ACHN (cell line): Measurements from ENCODE around the gene HERC4.

Experiments used
- DNase-seq: peaks from one replicate; pipeline ENCODE4 v3.0.0-alpha.2; 2015
- in situ Hi-C: cut with HindIII; loops from 2 replicates; pipeline ENCODE4 v1.10.0; 2017; ENCODE audit warnings: low sequenced_read_pairs, low pct_ligation_motif_present, low pct_unique_long_range_greater_than_20kb

The HERC4 gene

GRCh38 chr10:68074775-68075549 lies at the start of gene HERC4:
HERC4 (minus strand) TSS chr10:68075283; CDS start chr10:68073108, 2,175 bp downstream.
- DNase-seq = peak; percentile 96
- in situ Hi-C loops = loop anchor here (25.0 kb wide), 1 partner anchor 112 kb away; no protein-coding TSS in a partner anchor

GRCh38 chr10:68124718-68125117 lies 49.6 kb upstream of the HERC4 start:
- in situ Hi-C loops = no loop called here
- DNase-seq = no peak

- DNase-seq = no peak
- in situ Hi-C loops = no loop called here
Measured at GRCh38 chr10:68121852-68122251, 46.8 kb upstream of the HERC4 start.

GRCh38 chr10:68121020-68121743 lies 46.1 kb upstream of the HERC4 start:
- in situ Hi-C loops = no loop called here
- DNase-seq = no peak

GRCh38 chr10:68118657-68119056 lies 43.6 kb upstream of the HERC4 start:
- DNase-seq = no peak
- in situ Hi-C loops = no loop called here

- in situ Hi-C loops = no loop called here
- DNase-seq = no peak
Measured at GRCh38 chr10:68112837-68113236, 37.8 kb upstream of the HERC4 start.

GRCh38 chr10:68111584-68111983 lies 36.5 kb upstream of the HERC4 start:
- DNase-seq = no peak
- in situ Hi-C loops = no loop called here

- in situ Hi-C loops = no loop called here
Measured at GRCh38 chr10:68110027-68110426, 34.9 kb upstream of the HERC4 start.

GRCh38 chr10:68109331-68109730 lies 34.2 kb upstream of the HERC4 start, which contains the start of gene MYPN:
MYPN (plus strand) TSS chr10:68109488; CDS start chr10:68121439, 11,951 bp downstream.
- DNase-seq = no peak
- in situ Hi-C loops = no loop called here

More at GRCh38 chr10:68110027-68110426, 34.9 kb upstream of the HERC4 start:
- no peak for DNase-seq

- in situ Hi-C loops = no loop called here
- DNase-seq = no peak
Measured at GRCh38 chr10:68108653-68109052, 33.6 kb upstream of the HERC4 start.

- in situ Hi-C loops = no loop called here
Measured at GRCh38 chr10:68108051-68108450, 33.0 kb upstream of the HERC4 start.

GRCh38 chr10:68107651-68108050 lies 32.6 kb upstream of the HERC4 start:
- in situ Hi-C loops = no loop called here
- DNase-seq = no peak

More at GRCh38 chr10:68108051-68108450, 33.0 kb upstream of the HERC4 start:
- DNase-seq = no peak

- no peak for DNase-seq
- in situ Hi-C loops = no loop called here
Measured at GRCh38 chr10:68106656-68107055, 31.6 kb upstream of the HERC4 start.

- DNase-seq = no peak
- in situ Hi-C loops = no loop called here
Measured at GRCh38 chr10:68105820-68106219, 30.7 kb upstream of the HERC4 start.

- no peak for DNase-seq
- in situ Hi-C loops = no loop called here
Measured at GRCh38 chr10:68103901-68104300, 28.8 kb upstream of the HERC4 start.

GRCh38 chr10:68103261-68103878 lies 28.3 kb upstream of the HERC4 start:
- in situ Hi-C loops = no loop called here
- no peak for DNase-seq

GRCh38 chr10:68101066-68101465 lies 26.0 kb upstream of the HERC4 start:
- DNase-seq = no peak
- in situ Hi-C loops = no loop called here

- no peak for DNase-seq
- in situ Hi-C loops = no loop called here
Measured at GRCh38 chr10:68099736-68100135, 24.7 kb upstream of the HERC4 start.

GRCh38 chr10:68096913-68097516 lies 21.9 kb upstream of the HERC4 start:
- peak; percentile 79 for DNase-seq
- in situ Hi-C loops = no loop called here
